DMS53 treated with DMSO at 0.1 percent for 48 hours (cell line): ENCODE results near the gene CLCF1.
A peak's percentile ranks its signal among the peaks of the same experiment; 100 is the strongest.

ENCODE experiments used
- DNase-seq: peaks from one replicate; lab custom pipeline; 2025; ENCODE audit not compliant: unreplicated experiment; lab: John Stamatoyannopoulos, UW

Gene CLCF1

DNA sequence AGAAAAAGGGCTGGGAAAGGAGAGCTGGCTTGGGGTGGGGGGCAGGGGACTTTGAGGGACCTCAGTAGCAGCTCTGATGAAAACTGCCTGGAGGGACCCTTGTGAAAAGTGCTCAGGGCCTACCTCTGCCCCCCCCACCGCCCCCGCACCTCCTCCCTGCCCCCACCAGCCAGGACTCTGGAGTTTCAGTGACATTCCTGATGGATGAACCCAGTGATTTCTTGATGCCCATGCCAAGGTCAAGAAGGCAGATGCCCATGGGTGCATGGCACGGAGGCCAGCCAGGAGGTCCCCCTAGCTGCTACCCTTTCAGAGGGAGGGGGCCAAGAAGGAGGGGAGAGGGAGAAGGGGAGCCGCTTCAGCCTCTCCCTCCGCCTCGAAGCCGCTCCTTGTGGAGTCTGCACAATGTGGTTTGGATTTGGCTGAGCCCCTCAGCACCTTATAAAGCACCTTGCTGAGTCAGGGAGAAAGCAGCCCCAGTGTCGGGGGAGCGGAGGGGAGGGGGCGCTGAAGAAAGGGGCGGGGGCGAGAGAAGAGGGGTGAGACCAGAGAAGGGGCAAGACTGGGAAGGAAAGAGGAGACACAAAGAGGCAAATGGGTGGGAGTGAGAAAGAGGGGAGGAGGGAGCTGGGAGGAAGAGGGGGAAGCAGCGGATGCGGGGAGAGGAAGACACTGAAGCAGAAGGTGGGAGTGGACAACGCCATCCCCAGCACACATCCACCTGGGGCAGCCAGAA, 2.1 kb upstream of the CLCF1 start:
- no peak for DNase-seq

DNA sequence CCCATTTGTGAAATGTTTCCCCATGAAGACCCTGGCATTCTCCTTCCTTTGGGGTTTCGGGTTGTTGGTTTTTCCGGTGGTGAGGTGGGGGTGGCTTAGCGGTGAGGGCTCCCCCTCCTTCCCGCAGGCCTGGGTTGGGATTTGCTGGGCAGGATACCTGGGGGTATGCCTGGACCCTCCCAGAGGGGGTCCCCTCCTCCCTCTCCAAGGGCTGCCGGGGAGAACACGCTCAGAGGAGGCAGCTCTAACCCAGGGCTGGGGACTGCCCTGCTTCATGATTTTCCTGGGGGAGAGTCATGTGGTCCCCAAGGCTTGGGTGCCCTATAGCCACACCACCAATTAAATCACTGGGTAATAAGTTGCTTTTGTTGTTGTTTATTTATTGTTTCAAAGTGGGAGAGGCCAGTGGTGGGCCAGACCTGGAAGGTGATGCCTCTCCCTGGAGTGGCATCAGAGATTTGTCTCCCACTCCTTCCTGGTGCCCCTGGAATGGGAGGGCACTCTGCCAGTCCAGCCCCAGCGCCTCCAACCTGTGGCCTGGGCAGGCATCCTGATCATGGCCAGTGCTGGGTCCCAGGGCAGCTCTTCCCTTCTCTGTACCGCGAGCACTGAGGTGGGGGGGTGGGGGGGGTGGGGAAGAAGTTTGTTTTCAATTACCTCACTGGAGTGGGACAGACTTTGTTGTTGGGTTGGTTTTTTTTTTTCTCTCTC, 1.3 kb upstream of the CLCF1 start:
- no peak for DNase-seq

DNA sequence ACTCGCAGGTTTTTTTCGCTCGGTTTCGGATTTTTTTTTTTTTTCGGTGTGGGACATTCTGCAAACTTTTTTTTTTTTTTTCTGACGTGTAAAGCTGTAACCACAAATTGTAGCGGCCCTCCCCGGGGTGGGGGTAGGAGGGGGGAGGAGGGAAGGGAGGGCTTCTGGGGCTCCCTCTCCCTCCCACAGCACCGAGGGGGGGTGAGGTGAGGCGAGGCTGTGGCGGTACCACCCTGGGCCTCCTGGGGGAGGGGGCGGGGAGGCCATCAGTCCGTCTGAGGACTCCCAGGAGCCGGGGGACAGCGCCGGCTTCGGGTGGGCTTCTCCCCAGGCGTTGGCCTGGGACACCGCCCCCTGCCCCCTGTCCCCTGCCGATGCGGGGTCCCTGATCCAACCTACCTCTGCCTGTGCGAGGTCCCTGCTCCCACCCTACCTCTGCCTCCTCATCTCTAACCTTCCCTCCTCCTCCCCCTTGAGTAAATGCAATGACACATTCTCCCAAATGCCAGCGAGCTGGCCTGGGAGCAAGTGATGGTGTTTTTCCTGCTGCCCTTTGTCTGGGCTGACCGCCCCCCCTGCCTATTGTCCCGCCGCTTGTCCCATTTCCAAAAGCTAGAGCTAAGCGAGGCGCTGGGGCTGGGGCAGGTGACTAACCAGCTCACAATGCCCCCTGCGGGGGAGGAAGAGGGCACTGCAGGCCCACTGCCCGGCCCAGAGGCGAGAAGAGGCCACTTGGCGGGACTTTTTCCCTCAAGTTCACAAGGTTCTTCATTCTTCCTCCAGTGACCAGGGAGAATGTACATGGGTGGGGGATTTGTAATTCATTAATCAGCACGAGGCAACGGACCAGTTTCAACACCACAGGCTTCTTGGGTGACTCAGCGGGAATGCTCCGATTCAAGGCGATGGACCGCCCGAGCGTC, 511 bp upstream of the CLCF1 start:
- DNase-seq, result peak; percentile 32

DNA sequence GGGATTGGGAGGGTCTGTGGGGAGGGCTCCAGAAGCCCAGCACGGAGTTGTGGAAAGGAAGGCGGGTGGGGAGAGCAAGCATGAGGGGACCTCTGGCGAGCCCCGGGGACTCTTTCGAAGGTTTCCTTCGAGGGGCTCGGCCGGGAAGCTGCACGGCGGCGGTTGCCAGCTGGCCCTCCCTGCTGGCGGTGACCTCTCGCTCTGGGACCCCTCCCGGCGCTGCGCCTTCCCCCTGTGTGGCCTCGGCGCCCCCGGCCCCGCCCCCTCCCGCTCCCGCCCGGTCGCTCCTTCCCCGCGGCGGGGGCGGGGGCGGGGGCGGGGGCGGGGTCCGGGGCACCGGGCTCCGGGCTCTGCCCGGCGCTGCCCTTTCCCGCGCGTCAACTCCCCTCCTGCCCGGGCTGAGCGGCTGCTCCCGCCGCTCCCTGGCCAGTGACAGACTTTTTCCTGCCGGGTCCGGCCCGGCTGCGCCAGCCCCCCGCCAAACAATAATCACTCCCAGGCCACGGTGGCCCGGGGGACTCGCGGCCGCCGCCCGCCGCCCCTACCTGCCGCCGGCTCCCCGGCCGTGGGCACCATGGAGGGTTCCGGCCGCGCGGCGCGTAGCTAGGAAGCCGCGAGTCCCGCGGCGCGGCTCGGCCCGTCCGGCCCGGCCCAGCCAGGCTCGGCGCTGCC, 941 bp downstream of the CLCF1 start:
- no peak for DNase-seq

GRCh38 chr11:67371911-67372320, 1.5 kb downstream of the CLCF1 start:
- DNase-seq, result no peak

DNA sequence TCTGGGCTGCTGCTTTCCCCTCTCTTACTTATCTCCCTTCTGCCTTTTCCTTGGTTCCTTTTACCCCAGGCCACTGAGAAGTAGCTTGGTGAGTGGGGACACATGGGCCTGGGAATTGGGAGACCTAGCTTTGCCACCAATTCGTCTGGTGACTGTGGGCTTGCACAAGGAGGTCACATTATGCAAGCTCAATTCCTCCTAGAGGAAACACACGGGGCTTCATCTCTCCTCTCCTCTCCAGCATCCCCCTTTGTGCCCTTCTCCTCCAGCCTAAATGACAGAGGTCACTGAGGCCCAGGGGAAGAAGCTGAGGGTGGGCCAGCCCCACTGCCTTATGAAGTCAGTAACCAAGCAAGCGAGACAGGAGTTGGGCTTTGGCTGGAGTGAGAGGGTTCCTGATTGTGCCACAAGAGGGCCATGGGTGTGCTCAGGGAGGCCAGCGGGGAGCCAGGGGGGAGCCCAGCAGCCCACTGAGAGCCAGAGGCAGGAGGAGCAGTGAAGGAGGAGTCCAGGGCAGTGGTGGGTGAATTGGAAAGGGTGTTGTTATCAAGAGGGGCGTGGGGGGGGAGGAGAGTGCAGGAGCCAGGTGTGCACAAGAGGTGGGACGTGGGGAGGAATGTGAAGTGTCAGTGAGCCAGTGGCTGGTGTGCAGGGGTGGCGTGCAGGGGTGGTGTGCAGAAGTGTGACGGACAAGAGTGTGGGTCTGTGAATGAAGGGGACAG, 2.0 kb downstream of the CLCF1 start:
- no peak for DNase-seq

DNA sequence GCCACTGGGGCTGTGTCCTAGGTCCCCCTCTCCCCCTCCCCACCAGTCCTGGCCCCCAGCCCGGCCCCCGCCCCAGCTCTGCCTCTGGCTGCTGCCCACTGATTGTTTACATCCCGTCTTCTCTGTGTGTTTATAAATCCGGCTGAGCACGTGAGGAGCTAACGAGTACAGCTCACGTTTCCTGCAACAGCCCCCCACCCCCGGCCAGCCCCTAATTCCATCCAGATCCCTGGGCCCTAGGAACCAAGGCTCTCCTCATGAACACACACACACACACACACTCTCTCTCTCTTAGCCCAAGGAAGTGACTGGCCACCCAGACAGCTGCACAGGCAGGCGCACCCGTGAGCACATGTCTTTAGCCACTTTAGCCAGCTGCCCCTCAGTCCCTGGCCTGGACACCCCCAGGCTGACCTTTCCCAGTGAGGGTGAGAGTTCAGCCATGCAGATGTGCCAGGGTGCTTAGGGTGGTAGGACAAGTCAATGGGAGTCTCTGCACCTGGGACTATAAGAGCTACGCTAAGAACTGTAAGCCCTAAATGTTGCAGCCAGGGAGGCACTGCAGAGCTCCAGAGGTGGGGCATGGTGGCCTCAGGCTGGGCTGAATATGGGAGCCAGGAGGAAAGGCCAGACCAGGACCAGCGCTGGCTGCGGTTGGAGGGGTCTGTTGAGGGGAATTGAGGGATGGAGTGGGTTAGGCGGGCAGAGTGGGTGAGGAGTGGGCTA, 2.9 kb downstream of the CLCF1 start:
- no peak for DNase-seq

DNA sequence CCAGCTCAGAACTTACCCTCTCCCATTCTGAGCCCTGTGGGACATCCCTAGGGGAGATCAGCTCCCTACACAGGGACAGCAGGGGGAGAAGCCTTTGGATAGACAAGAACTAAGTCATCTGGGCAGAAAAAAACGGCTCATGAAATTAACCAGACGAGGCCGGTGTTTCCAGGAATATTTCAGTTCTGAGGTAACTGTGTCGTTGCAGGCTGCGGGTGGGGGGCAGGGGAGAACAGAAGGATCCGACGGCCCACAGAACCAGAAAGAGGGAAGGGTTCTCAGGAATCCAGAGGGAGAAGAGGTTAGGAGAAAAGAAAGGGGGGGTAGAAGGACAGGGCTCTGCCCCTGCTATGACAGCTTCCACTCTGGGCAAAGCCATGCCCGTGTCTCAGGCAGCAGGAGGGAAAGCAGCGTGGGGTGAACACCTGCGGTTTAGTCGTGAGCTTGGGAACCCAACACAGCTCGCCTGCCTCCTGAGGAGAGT, 3.6 kb downstream of the CLCF1 start:
- DNase-seq, result no peak

GRCh38 chr11:67369275-67369674, 4.1 kb downstream of the CLCF1 start:
- no peak for DNase-seq

DNA sequence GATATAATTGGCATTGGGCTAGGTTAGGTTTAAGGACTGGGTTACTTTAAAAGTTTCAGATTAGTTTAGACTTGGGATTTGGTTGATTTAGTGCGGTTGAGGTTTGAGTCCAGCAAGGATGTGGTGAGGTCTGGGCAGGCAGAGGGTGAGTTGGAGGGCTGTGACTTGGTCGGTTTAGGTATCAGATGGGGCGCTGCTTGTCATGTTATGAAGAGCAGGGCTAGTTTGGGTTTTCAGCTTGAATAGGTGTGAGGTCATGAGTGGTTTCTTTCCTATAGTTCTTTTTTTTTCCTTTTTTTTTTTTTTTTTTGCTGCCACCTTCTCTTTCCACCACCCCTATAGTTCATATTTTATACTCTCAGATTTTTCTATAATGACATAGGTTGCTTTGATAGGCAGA, 4.8 kb downstream of the CLCF1 start:
- no peak for DNase-seq

DNA sequence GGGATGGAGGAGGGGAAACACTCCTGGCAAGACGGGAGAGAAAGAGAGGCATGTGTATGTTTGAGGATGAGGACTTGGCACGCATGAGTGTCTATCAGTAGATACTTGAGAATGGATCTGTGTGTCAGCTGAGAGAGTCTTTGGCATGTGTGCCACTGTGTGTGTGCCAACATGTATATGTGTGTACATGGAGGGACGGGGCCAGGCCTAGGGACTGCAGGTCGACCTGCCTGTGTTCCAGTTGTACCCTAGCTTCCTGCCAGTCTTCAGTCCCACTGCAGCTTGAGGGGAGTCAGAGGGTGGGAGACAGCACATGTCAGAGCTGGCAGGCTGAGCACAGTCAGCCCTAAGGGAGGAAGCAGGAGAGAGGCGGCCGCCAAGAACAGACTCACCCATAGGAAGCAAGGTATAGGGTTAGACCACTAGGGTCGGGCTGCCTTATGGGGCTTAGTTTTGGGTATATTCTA, 5.6 kb downstream of the CLCF1 start:
- DNase-seq, result no peak

- DNase-seq, result no peak
These were observed 6.2 kb downstream of the CLCF1 start for GRCh38 chr11:67366961-67367760.

GRCh38 chr11:67366546-67366945, 6.9 kb downstream of the CLCF1 start:
- DNase-seq, result no peak

- DNase-seq, result no peak
These were observed 7.5 kb downstream of the CLCF1 start for GRCh38 chr11:67365736-67366444.

- DNase-seq, result peak; percentile 21
These were observed 8.3 kb downstream of the CLCF1 start for GRCh38 chr11:67364783-67365722.

DNA sequence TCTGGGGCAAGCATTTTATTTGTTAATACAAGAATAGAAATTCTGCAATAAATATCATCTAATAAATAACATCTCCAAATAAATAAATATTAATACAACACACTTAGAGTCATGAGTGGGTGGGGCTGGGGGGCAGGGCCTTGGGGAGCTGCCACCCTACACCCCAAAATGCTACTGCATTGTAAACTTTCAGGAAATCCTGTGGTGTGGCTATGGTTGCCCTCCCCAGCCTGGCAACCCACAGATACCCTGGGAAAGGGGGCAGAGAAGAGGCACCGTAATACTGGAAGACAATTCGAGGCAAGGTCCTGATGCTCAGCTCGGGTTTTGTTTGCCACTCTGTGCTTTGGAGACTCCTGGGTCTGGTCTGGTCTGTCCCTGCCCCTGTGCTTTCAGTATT, 9.2 kb downstream of the CLCF1 start:
- DNase-seq, result no peak
